Stomach (tissue), 4 donors: ENCODE measurements around the gene VEGFB.

Experiments
- POLR2A ChIP-seq, 4 donors: fragments of 450-650 bp; IDR thresholded peaks; one replicate each; pipeline ENCODE4 v1.6.1; 2016; ENCODE audit warnings: antibody characterized with exemption in 4 of 4, control low read depth in 2 of 4, mild to moderate bottlenecking in 1 of 4, moderate library complexity in 1 of 4
- TF ChIP-seq, protein P1 (sequence below), 7 experiments: fragments of 450-650 bp in 4 of 7; fragments of 200-600 bp in 3 of 7; sonication (generic) in 3 of 7; IDR thresholded peaks; one replicate each; pipeline ENCODE4 v1.5.1; 2016 to 2019; ENCODE audit warnings: antibody characterized with exemption in 7 of 7, control low read depth in 2 of 7, mild to moderate bottlenecking in 1 of 7

DNA sequence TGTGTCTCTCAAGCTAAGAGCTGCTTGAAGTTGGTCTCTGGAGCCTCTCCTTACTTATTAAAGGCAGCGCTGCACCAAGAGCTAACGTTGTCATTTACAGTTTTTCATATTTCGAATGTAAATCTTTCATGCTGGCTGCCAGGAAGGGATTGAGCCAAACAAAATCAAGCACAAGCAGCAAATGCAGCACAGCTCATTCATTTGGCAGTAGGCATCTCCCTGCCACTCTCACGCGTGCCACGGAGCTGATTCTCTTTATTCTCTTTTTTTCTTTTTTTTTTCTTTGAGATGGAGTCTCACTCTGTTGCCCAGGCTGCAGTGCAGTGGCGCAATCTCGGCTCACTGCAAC is 1.4 kb upstream of the VEGFB start:
- TF ChIP-seq, protein P1, sequence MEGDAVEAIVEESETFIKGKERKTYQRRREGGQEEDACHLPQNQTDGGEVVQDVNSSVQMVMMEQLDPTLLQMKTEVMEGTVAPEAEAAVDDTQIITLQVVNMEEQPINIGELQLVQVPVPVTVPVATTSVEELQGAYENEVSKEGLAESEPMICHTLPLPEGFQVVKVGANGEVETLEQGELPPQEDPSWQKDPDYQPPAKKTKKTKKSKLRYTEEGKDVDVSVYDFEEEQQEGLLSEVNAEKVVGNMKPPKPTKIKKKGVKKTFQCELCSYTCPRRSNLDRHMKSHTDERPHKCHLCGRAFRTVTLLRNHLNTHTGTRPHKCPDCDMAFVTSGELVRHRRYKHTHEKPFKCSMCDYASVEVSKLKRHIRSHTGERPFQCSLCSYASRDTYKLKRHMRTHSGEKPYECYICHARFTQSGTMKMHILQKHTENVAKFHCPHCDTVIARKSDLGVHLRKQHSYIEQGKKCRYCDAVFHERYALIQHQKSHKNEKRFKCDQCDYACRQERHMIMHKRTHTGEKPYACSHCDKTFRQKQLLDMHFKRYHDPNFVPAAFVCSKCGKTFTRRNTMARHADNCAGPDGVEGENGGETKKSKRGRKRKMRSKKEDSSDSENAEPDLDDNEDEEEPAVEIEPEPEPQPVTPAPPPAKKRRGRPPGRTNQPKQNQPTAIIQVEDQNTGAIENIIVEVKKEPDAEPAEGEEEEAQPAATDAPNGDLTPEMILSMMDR (IDR thresholded peaks at IDR 0.05) = no peak
- TF ChIP-seq POLR2A (IDR thresholded peaks at IDR 0.05) = no peak
